ENCODE measurements around the gene PYY.
"Not testable (repeated sequence)": the region's sequence is repeated elsewhere in the genome, so short reads cannot be mapped to it uniquely, and the experiment has no call there.

Gene PYY

DNA sequence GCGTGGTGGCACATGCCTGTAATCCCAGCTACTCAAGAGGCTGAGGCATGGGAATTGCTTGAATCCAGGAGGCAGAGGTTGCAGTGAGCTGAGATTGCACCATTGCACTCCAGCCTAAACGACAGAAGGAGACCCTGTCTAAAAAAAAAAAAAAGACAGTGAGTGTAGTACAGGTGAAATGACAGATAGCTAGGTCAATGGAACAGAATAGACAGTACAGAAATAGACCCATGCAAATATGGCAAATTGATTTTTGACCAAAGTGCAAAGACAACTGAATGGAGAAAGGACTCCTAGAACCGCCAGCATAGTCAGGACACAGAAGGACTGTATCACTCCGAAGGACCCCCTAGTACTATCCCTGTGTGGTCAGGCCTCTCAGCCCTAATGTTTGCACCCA, 16.6 kb upstream of the PYY start:
- Mint-ChIP-seq H3K9me3 (no peaks in the 10 kb centered on the region), H3K4me1 (ENCODE audit: low read depth) (peaks cover 1% of the 10 kb centered on the region), H3K27ac (no peak overlapping the region), H3K4me3 (no peak overlapping the region), H3K36me3 (ENCODE audit: low read depth) (no peaks in the 10 kb centered on the region), H3K27me3 (ENCODE audit: low read depth) (peaks cover 36% of the 10 kb centered on the region)

DNA sequence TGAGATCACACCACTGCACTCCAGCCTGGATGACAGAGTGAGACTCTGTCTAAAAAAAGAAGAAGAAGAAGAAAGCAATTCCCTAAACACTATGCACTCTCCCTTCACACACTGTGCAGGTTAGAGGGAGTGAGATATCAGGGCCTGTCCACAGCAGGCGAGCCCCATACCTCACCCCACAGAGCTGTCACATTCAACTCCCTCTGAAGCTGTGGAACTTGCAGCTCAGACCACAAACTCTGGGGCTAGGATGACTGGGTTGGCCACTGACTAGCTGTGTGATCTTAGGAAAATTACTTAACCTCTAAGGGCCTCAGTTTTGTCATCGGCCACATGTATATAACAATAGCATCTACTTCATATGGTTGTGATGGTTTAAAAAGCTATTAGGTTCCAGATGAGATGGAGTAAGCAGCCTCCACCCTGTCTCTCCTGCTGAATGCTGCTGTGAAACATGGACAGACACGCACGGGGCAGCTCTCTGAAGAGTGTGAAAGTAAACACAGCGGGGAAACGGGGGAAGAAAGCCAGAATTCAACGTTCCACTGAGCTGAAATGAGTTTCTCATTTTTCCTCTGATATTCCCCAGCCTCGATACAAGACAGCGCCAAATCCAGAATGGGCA, 13.6 kb upstream of the PYY start:
- Mint-ChIP-seq H3K4me1 (ENCODE audit: low read depth) (peaks cover 1% of the 10 kb centered on the region), H3K27ac (no peak overlapping the region), H3K9me3 (no peaks in the 10 kb centered on the region), H3K4me3 (no peak overlapping the region), H3K36me3 (ENCODE audit: low read depth) (no peaks in the 10 kb centered on the region), H3K27me3 (ENCODE audit: low read depth) (peaks cover 41% of the 10 kb centered on the region)

DNA sequence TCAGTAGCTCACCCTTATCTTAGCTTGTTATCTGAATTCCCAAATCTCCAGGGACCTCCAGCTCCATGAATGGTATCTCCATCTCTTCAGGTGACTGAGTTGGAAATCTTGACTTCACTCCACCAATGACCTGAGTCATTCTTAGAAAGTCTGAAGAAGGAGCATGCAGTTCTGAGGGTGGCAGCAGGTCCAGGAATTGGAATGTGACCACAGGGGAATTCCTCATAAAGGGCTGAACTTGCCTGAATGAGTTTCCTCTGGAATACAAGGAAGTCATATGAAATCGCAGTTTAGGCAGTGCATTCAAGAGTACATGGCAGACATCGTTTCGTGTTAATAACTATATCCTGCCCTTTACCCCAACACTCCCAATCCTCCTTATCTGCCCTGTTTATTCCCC, 12.5 kb upstream of the PYY start:
- Mint-ChIP-seq H3K4me1 (ENCODE audit: low read depth) (no peaks in the 10 kb centered on the region), H3K27me3 (ENCODE audit: low read depth) (peaks cover 39% of the 10 kb centered on the region), H3K27ac (no peak overlapping the region), H3K9me3 (no peaks in the 10 kb centered on the region), H3K36me3 (ENCODE audit: low read depth) (no peaks in the 10 kb centered on the region), H3K4me3 (no peak overlapping the region)

DNA sequence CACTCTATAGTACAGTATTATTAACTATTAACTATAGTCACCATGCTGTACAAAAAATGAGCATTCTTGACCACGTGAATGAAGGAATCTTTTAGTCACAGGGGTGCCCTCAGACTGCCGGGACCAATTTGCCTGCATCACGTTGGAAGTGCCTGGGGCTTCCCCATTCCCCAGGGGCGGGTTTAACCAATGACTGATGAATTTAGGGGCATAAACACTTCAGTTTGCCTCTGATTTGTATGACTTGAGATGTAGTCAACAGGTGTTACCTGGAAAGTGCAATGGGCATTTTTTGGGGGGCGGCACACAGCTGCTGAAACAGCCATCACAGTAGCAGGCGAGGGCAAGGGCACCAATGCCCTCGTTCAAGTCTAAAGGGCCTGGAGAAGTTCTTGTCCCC, 8.7 kb upstream of the PYY start:
- H3K27me3 Mint-ChIP-seq (ENCODE audit: low read depth) = peaks cover 28% of the 10 kb centered on the region
- H3K9me3 Mint-ChIP-seq = no peaks in the 10 kb centered on the region
- H3K36me3 Mint-ChIP-seq (ENCODE audit: low read depth) = no peaks in the 10 kb centered on the region
- no peak overlapping the region for H3K4me3 Mint-ChIP-seq
- no peaks in the 10 kb centered on the region for H3K4me1 Mint-ChIP-seq (ENCODE audit: low read depth)
- H3K27ac Mint-ChIP-seq = no peak overlapping the region

DNA sequence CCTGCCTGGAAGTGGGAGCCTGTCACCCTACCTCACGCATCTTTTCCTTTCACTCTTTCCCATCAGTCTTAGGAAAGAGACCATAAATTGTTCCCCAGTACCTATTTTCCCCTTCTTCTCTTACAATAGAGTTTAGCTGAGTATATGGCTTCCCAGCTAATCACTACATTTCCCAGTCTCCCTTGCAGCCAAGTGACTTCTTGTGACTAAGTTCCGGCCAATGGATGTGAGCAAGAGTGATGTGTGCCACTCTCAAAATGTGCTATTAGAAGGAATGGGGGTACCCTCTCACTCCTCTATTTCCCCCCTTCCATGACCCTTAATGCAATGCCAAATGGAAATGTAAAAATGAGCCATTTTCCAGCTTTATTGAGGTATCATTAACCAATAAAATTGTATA, 8.2 kb upstream of the PYY start:
- Mint-ChIP-seq H3K27me3 (ENCODE audit: low read depth) (peaks cover 28% of the 10 kb centered on the region), H3K4me1 (ENCODE audit: low read depth) (no peaks in the 10 kb centered on the region), H3K27ac (no peak overlapping the region), H3K4me3 (no peak overlapping the region), H3K36me3 (ENCODE audit: low read depth) (no peaks in the 10 kb centered on the region), H3K9me3 (no peaks in the 10 kb centered on the region)

DNA sequence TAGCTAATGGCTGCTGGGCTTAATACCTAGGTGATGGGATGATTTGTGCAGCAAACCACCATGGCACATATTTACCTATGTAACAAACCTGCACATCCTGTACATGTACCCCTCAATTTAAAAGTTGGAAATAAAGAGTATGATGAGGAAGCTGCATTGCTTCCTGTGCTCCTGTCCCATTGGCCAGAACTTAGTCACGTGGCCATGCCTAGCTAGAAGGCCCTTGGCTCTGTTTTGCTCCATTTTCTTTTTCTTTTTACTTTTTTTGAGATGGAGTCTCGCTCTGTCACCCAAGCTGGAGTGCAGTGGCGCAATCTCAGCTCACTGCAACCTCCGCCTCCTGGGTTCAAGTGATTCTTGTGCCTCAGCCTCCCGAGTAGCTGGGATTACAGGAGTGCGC, 7.6 kb upstream of the PYY start:
- peaks cover 28% of the 10 kb centered on the region for H3K27me3 Mint-ChIP-seq (ENCODE audit: low read depth)
- H3K4me1 Mint-ChIP-seq (ENCODE audit: low read depth); H3K27ac Mint-ChIP-seq; H3K4me3 Mint-ChIP-seq; H3K36me3 Mint-ChIP-seq (ENCODE audit: low read depth); H3K9me3 Mint-ChIP-seq: not testable (repeated sequence)

DNA sequence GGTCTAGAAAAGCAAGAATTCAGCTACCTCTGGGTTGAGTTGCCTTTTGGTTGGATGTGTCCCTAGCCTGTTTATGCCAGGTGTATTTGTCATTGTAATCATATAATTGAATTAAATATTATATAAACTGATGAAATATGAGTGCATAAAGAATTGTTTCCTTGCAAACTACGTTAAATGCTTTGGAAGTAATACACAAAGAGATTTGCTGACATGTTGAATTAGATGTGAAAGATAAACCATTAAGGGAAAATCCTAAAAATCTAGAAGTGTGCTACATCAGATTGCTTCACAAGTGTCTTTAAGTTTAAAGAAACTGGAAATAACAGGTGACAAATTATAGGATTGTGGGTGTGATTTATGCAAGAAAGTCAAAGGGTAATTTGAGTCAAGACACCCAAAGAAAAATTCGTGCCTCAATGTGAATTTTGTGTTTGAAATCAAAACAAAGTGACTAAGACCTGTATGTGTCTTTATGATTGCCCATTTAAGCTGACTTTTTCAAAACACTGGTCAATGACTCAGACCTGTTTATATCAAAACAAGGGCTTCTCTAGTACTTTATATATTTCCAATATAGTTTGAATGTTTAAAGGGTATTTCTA, 5.1 kb upstream of the PYY start:
- no peak overlapping the region for H3K27ac Mint-ChIP-seq
- H3K36me3 Mint-ChIP-seq (ENCODE audit: low read depth) = no peaks in the 10 kb centered on the region
- H3K9me3 Mint-ChIP-seq = no peaks in the 10 kb centered on the region
- H3K4me1 Mint-ChIP-seq (ENCODE audit: low read depth) = no peaks in the 10 kb centered on the region
- no peak overlapping the region for H3K4me3 Mint-ChIP-seq
- peaks cover 37% of the 10 kb centered on the region for H3K27me3 Mint-ChIP-seq (ENCODE audit: low read depth)

DNA sequence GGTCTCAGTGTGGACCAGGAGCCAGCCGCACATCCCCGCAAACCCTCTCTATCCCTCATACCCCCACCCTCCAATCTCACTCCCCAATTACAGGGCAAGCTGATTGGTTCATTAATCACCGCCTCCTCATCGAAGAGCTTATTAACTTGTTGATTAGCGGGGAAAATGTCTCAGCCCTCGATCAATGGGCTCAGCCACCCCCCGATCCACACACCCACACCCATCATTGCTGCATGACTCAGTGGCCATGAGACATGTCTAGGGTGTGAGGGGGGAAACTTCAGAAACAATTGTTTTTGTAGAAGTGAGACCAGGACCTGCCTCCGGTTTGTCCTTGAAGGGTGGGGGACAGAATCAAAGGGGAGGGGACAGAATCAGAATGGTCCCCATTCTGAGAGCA, 2.5 kb upstream of the PYY start:
- Mint-ChIP-seq H3K27ac (no peak overlapping the region), H3K4me1 (ENCODE audit: low read depth) (peaks cover 2% of the 10 kb centered on the region), H3K9me3 (no peaks in the 10 kb centered on the region), H3K36me3 (ENCODE audit: low read depth) (no peaks in the 10 kb centered on the region), H3K4me3 (no peak overlapping the region), H3K27me3 (ENCODE audit: low read depth) (peaks cover 44% of the 10 kb centered on the region)

DNA sequence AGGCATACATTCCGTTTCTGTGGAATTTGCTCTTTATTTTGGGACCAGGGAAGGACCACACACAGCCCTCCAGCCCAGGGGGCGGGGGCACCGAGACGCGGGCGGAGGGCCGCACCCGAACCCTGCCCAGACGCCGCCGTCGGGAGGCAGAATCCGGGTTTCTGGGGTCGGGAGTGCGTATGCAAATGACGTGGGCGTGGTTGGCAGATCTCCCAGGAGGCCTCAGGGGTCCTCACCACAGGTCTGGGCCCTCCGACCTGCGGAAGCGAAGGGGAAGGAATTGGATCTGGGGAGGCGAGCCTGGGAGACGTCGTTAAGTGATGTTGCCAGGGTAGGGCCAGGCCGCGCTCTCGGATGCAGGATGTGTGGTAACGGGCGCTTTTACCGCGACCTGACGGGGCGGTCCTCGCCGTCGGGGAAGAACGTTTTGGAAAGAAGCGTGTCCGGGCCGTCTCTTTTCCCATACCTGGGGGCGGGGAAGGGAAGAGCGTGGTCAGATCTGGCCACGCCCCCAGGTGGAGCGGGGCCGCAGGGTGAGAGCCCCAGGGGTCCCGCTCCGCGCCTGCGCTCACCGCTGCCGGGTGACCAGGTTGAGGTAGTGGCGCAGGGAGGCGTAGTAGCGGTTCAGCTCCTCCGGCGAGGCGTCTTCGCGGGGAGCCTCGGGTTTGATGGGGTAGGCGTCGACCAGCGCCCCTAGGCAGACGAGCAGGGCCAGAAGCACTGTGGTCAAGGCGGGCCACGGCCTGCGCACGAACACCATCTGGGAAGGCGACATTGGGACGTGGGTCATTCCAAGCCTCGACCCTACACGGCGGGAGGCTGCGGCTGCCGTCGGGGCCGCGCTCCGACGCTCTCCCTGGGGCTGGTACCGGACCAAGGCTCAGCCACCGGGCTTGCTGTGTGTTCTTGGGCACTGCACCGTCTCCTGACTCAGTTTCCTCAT, 745 bp downstream of the PYY start:
- Mint-ChIP-seq H3K27me3 (ENCODE audit: low read depth) (peaks cover 57% of the 10 kb centered on the region), H3K4me1 (ENCODE audit: low read depth) (peaks cover 2% of the 10 kb centered on the region), H3K36me3 (ENCODE audit: low read depth) (no peaks in the 10 kb centered on the region), H3K9me3 (no peaks in the 10 kb centered on the region), H3K27ac (peak overlapping the region; percentile 45), H3K4me3 (no peak overlapping the region)

DNA sequence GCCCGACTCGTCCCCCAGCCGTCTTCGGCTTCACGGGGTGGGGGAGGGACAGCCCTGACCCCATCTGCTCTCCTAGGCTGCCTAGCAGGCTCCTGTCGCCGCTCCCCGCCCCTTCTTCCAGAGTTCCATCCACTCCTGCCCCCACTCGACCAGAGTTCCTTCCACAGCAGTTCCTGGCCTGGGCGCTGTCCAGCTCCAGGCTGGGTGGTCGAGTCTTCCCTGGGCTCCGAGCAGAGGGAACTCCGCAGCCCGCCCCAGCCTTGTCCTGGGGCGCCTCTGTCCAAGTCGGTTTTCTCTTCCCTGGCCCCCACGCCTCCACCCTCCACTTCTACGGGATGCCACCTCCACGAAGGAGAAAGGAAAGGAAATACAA, 1.4 kb downstream of the PYY start:
- Mint-ChIP-seq H3K4me3 (no peak overlapping the region), H3K27me3 (ENCODE audit: low read depth) (peaks cover 61% of the 10 kb centered on the region), H3K4me1 (ENCODE audit: low read depth) (peaks cover 7% of the 10 kb centered on the region), H3K36me3 (ENCODE audit: low read depth) (no peaks in the 10 kb centered on the region), H3K27ac (no peak overlapping the region), H3K9me3 (no peaks in the 10 kb centered on the region)

DNA sequence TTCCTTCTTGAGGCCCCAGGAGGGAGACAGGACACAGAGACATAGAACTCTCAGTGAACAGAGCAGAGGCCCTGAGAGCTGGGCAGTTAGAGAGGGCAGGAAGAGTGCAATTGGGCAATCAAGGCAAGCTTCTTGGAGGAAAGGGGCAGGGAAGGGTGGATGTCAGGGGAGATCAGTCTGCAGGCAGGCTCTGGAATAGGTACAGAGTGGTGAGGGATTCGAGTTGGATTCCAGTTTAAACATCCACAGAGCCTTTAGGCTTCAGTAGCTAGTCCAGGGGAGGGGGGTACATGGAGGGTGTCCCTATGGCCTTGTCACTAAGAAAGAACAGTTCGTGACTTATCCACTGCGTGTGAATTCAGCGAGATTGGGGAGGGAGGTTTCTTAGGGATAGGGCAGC, 2.0 kb downstream of the PYY start:
- H3K27me3 Mint-ChIP-seq (ENCODE audit: low read depth) = peaks cover 61% of the 10 kb centered on the region
- no peaks in the 10 kb centered on the region for H3K36me3 Mint-ChIP-seq (ENCODE audit: low read depth)
- no peaks in the 10 kb centered on the region for H3K9me3 Mint-ChIP-seq
- H3K4me1 Mint-ChIP-seq (ENCODE audit: low read depth) = peaks cover 7% of the 10 kb centered on the region
- no peak overlapping the region for H3K27ac Mint-ChIP-seq
- no peak overlapping the region for H3K4me3 Mint-ChIP-seq

DNA sequence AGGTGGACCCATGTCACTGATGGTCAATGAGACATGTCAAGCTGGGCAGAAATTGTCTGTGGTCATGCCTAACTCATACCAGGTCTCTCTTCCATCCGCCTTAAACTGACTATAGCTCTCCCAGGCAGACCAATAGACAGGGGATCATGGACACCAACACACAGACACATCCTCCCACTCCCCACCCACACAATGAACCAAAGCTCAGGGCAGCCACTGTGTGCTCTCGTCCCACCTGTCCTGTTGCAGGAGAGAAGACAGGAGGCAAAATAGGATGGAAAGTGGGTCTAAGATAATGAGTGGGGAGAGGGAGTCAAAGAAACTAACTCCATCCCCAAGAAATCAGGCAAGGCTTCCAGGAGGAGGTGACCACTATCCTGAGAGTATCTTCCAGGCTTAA, 3.2 kb downstream of the PYY start:
- H3K27me3 Mint-ChIP-seq (ENCODE audit: low read depth) = peaks cover 55% of the 10 kb centered on the region
- H3K4me3 Mint-ChIP-seq = no peak overlapping the region
- H3K27ac Mint-ChIP-seq = no peak overlapping the region
- peaks cover 9% of the 10 kb centered on the region for H3K4me1 Mint-ChIP-seq (ENCODE audit: low read depth)
- H3K9me3 Mint-ChIP-seq = no peaks in the 10 kb centered on the region
- H3K36me3 Mint-ChIP-seq (ENCODE audit: low read depth) = no peaks in the 10 kb centered on the region

DNA sequence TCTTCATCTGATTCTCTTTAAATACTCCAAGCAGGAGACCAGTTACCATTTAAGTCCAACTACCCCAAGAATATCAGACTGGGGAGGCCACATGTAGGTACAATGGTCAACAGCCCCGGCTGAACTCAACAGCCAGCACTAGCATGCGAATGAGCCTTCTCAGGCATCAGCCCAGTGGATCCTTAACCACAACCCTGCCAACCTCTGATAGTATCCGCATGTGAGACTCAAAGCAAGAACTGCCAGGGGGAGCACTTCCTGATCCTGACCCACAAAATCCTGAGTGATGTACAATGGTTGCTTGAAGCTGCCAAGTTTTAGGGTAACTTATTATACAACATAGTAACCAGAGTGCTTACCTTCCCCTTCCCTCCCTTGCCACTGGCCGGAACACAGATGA, 4.0 kb downstream of the PYY start:
- no peak overlapping the region for H3K4me3 Mint-ChIP-seq
- peaks cover 9% of the 10 kb centered on the region for H3K4me1 Mint-ChIP-seq (ENCODE audit: low read depth)
- no peaks in the 10 kb centered on the region for H3K36me3 Mint-ChIP-seq (ENCODE audit: low read depth)
- peaks cover 50% of the 10 kb centered on the region for H3K27me3 Mint-ChIP-seq (ENCODE audit: low read depth)
- H3K27ac Mint-ChIP-seq = no peak overlapping the region
- no peaks in the 10 kb centered on the region for H3K9me3 Mint-ChIP-seq

DNA sequence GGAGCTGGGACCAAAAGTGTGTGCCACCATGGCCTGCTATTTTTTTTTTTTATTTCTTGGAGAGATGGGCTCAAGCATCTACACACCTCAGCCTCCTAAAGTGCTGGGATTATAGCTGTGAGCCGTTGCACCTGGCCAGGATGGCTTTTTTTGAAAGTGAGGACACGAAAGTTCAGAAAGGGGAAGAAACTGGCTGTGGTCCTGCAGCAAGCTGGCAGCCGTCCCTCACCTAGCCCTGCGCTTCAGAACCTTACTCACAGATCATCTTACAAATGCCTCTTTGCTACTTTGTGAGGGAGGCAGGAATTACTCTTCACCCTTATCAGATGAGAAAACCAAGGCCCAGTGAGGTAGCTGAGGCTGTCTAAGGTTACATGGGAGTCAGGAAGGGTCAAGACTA, 7.0 kb downstream of the PYY start:
- Mint-ChIP-seq H3K27ac (no peak overlapping the region), H3K9me3 (no peaks in the 10 kb centered on the region), H3K4me1 (ENCODE audit: low read depth) (peaks cover 14% of the 10 kb centered on the region), H3K36me3 (ENCODE audit: low read depth) (no peaks in the 10 kb centered on the region), H3K27me3 (ENCODE audit: low read depth) (peaks cover 22% of the 10 kb centered on the region), H3K4me3 (no peak overlapping the region)
